ENCODE data around the gene MIP.

- TF ChIP-seq, protein P1, sequence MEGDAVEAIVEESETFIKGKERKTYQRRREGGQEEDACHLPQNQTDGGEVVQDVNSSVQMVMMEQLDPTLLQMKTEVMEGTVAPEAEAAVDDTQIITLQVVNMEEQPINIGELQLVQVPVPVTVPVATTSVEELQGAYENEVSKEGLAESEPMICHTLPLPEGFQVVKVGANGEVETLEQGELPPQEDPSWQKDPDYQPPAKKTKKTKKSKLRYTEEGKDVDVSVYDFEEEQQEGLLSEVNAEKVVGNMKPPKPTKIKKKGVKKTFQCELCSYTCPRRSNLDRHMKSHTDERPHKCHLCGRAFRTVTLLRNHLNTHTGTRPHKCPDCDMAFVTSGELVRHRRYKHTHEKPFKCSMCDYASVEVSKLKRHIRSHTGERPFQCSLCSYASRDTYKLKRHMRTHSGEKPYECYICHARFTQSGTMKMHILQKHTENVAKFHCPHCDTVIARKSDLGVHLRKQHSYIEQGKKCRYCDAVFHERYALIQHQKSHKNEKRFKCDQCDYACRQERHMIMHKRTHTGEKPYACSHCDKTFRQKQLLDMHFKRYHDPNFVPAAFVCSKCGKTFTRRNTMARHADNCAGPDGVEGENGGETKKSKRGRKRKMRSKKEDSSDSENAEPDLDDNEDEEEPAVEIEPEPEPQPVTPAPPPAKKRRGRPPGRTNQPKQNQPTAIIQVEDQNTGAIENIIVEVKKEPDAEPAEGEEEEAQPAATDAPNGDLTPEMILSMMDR (IDR thresholded peaks at IDR 0.05) = no peak
- TF ChIP-seq POLR2A (IDR thresholded peaks at IDR 0.05) = no peak
Observed at GRCh38 chr12:56479625-56480024, 25.2 kb upstream of the MIP start.
